H9 (cell line): Measurements from ENCODE around the gene KIF26B. TPM values are rescaled to one million over a fixed set of nuclear protein-coding genes. Genes with fewer than 3 reads are reported as not detected.

Experiments used
- DNase-seq: peaks from one replicate; pipeline ENCODE4 v3.0.0-alpha.2; 2017
- H2AFZ ChIP-seq: one replicate; pipeline ENCODE4 v1.6.1; 2013; ENCODE audit warnings: mild to moderate bottlenecking, low read length, control low read depth, moderate library complexity
- H2AK5ac ChIP-seq: 2 replicates; pipeline ENCODE4 v1.6.1; 2013; ENCODE audit warnings: low read length, control low read depth, mixed read lengths; ENCODE audit not compliant: insufficient read length
- H2BK120ac ChIP-seq: one replicate; pipeline ENCODE4 v1.6.1; 2013; ENCODE audit warnings: low read depth, mild to moderate bottlenecking, low read length, control low read depth, inconsistent platforms; ENCODE audit not compliant: poor library complexity, severe bottlenecking
- H2BK12ac ChIP-seq: 2 replicates; pipeline ENCODE4 v1.6.1; 2013; ENCODE audit warnings: low read length, control low read depth, mixed read lengths, low read depth; ENCODE audit not compliant: insufficient read length
- H2BK15ac ChIP-seq: 2 replicates; pipeline ENCODE4 v1.6.1; 2013; ENCODE audit warnings: low read depth, low read length, control low read depth
- H2BK20ac ChIP-seq: one replicate; pipeline ENCODE4 v1.6.1; 2013; ENCODE audit warnings: low read depth, mild to moderate bottlenecking, low read length, control low read depth, inconsistent platforms; ENCODE audit not compliant: poor library complexity, severe bottlenecking
- H2BK5ac ChIP-seq: 2 replicates; pipeline ENCODE4 v1.6.1; 2013; ENCODE audit warnings: low read length, control low read depth, mixed read lengths; ENCODE audit not compliant: insufficient read length
- H3K14ac ChIP-seq: 2 replicates; pipeline ENCODE4 v1.6.1; 2013; ENCODE audit warnings: low read length, control low read depth; ENCODE audit not compliant: insufficient read depth
- H3K18ac ChIP-seq: 2 replicates; pipeline ENCODE4 v1.6.1; 2013; ENCODE audit warnings: low read depth, mild to moderate bottlenecking, mixed read lengths, low read length, control low read depth; ENCODE audit not compliant: insufficient read length
- H3K23ac ChIP-seq: 2 replicates; pipeline ENCODE4 v1.6.1; 2013; ENCODE audit warnings: low read length, control low read depth, mixed read lengths, low read depth; ENCODE audit not compliant: insufficient read length
- H3K23me2 ChIP-seq: 2 replicates; pipeline ENCODE4 v1.6.1; 2013; ENCODE audit warnings: low read depth, mild to moderate bottlenecking, mixed read lengths, low read length, control low read depth; ENCODE audit not compliant: insufficient read length, poor library complexity, severe bottlenecking
- H3K27ac ChIP-seq: 2 replicates; pipeline ENCODE4 v1.5.1; 2013; ENCODE audit warnings: low read length, control low read depth, mixed read lengths, low read depth; ENCODE audit not compliant: insufficient read length
- H3K27me3 ChIP-seq: 2 replicates; pipeline ENCODE4 v1.6.1; 2013; ENCODE audit warnings: low read length, control low read depth, inconsistent platforms; ENCODE audit not compliant: insufficient read depth
- H3K4ac ChIP-seq: 2 replicates; pipeline ENCODE4 v1.6.1; 2013; ENCODE audit warnings: low read depth, mild to moderate bottlenecking, control low read depth, inconsistent platforms, low read length, moderate library complexity
- H3K4me1 ChIP-seq: 2 replicates; pipeline ENCODE4 v1.6.1; 2013; ENCODE audit warnings: low read length, control low read depth, inconsistent platforms; ENCODE audit not compliant: insufficient read depth
- H3K4me2 ChIP-seq: 2 replicates; pipeline ENCODE4 v1.6.1; 2013; ENCODE audit warnings: low read length, control low read depth, mixed read lengths; ENCODE audit not compliant: insufficient read length, insufficient read depth
- H3K56ac ChIP-seq: 2 replicates; pipeline ENCODE4 v1.6.1; 2013; ENCODE audit warnings: low read depth, mild to moderate bottlenecking, mixed read lengths, low read length, control low read depth; ENCODE audit not compliant: insufficient read length
- H3K79me1 ChIP-seq: 2 replicates; pipeline ENCODE4 v1.6.1; 2013; ENCODE audit warnings: low read depth, mild to moderate bottlenecking, moderate library complexity, low read length, control low read depth, inconsistent platforms; ENCODE audit not compliant: insufficient read depth, poor library complexity, severe bottlenecking
- H3K79me2 ChIP-seq: 2 replicates; pipeline ENCODE4 v1.6.1; 2013; ENCODE audit warnings: low read length, control low read depth, inconsistent platforms; ENCODE audit not compliant: insufficient read depth
- H3K9ac ChIP-seq: 2 replicates; pipeline ENCODE4 v1.6.1; 2013; ENCODE audit warnings: low read length, control low read depth, mixed read lengths; ENCODE audit not compliant: insufficient read length; ENCODE audit errors: extremely low read depth
- H3K9me3 ChIP-seq: one replicate; pipeline ENCODE4 v1.6.1; 2013; ENCODE audit warnings: low read depth, low read length, inconsistent platforms; ENCODE audit not compliant: control insufficient read depth
- H3T11ph ChIP-seq: one replicate; pipeline ENCODE4 v1.6.1; 2013; ENCODE audit warnings: mild to moderate bottlenecking, low read length, control low read depth, inconsistent platforms
- H4K20me1 ChIP-seq: one replicate; pipeline ENCODE4 v1.6.1; 2013; ENCODE audit not compliant: control insufficient read depth, insufficient read length, insufficient read depth
- H4K5ac ChIP-seq: 2 replicates; pipeline ENCODE4 v1.6.1; 2013; ENCODE audit warnings: low read depth, mild to moderate bottlenecking, mixed read lengths, low read length, control low read depth; ENCODE audit not compliant: insufficient read length
- H4K8ac ChIP-seq: replicated peaks from 2 replicates; pipeline ENCODE4 v1.6.1; 2013; ENCODE audit warnings: low read length, control low read depth, mixed read lengths, low read depth; ENCODE audit not compliant: insufficient read length
- H4K91ac ChIP-seq: 2 replicates; pipeline ENCODE4 v1.6.1; 2013; ENCODE audit warnings: low read depth, mild to moderate bottlenecking, moderate library complexity, mixed read lengths, low read length, control low read depth; ENCODE audit not compliant: insufficient read length
- H3K27ac Mint-ChIP-seq, 3 experiments: 2 replicates in 2 of 3; 3 replicates in 1 of 3; pipeline ENCODE4 v1.8.0; 2020 to 2021; ENCODE audit warnings: mixed read lengths in 3 of 3, mild to moderate bottlenecking in 1 of 3, moderate library complexity in 1 of 3
- H3K27me3 Mint-ChIP-seq: 2 replicates; pipeline ENCODE4 v1.8.0; 2021; ENCODE audit warnings: low read depth, mild to moderate bottlenecking, moderate library complexity, mixed read lengths
- H3K36me3 Mint-ChIP-seq, 3 experiments: 2 replicates in 2 of 3; 3 replicates in 1 of 3; pipeline ENCODE4 v1.8.0; 2020 to 2021; ENCODE audit warnings: low read depth in 3 of 3, mixed read lengths in 3 of 3; ENCODE audit not compliant: insufficient read depth in 1 of 3
- H3K4me1 Mint-ChIP-seq, 2 experiments: 2 replicates each; pipeline ENCODE4 v1.8.0; 2020; ENCODE audit warnings: mixed read lengths in 2 of 2
- H3K4me3 Mint-ChIP-seq, 2 experiments: 2 replicates in 1 of 2; 3 replicates in 1 of 2; pipeline ENCODE4 v1.8.0; 2020 to 2021; ENCODE audit warnings: mild to moderate bottlenecking in 2 of 2, mixed read lengths in 2 of 2, moderate library complexity in 1 of 2
- H3K9me3 Mint-ChIP-seq, 2 experiments: 2 replicates in 1 of 2; 3 replicates in 1 of 2; pipeline ENCODE4 v1.8.0; 2020; ENCODE audit warnings: mild to moderate bottlenecking in 2 of 2, mixed read lengths in 2 of 2, moderate library complexity in 1 of 2
- WGBS: extraction: QIAGEN DNeasy Blood & Tissue Kit; methylation state at CpG from one replicate; pipeline ENCODE4 v1.1.7; 2013; ENCODE audit warnings: missing lambda C conversion rate, low lambda C conversion rate, mixed read lengths; ENCODE audit not compliant: insufficient read length; ENCODE audit errors: extremely low coverage; 5-methylcytosine and 5-hydroxymethylcytosine counted together
- total RNA-seq: library from RNA; stranded (reverse); gene quantifications from 2 replicates; pipeline ENCODE4 v1.2.1, GENCODE V29; 2021
- TF ChIP-seq, protein P1 (sequence below): fragments of 200-600 bp; sonication (generic); conservative IDR thresholded peaks from 3 replicates; pipeline ENCODE4 v1.8.0; 2021; ENCODE audit warnings: antibody characterized with exemption, mild to moderate bottlenecking

Gene KIF26B
- total RNA-seq, 1 experiment from 2014 or later = 0.13 TPM

DNA sequence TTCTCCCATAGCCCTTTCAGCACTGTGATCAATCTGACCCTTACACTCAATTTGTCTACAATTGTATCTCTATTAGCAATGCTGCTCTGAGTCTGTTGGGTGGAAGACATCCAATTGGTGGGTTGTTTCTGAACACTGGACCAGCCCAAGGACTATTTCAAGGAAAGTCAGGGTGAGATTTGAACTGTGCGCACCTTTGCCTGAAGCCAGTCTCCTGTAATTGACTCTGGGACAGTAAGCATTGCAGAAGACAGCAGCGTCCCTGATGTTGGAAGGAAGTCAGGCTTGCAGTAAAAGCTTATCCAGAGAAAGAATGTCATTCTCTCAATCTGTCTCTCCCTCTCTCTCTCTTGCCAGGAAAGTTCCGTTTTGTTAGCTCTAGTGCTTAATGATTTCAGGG is 233.9 kb downstream of the KIF26B start:
- H2BK120ac ChIP-seq = no peak overlapping the region
- no peak overlapping the region for H3K4ac ChIP-seq
- Mint-ChIP-seq H3K36me3 (no peaks in the 10 kb centered on the region), H3K27me3 (peaks cover 7% of the 10 kb centered on the region), H3K4me3 (no peak overlapping the region), H3K4me1 (peaks cover 9% of the 10 kb centered on the region in 2 experiments; a peak in 3 of 4 replicates), H3K9me3 (no peaks in the 10 kb centered on the region; a peak in 1 of 5 replicates), H3K27ac (no peak overlapping the region)
- H3K9ac ChIP-seq = no peak overlapping the region
- no peak overlapping the region for H2AK5ac ChIP-seq
- TF ChIP-seq, protein P1, sequence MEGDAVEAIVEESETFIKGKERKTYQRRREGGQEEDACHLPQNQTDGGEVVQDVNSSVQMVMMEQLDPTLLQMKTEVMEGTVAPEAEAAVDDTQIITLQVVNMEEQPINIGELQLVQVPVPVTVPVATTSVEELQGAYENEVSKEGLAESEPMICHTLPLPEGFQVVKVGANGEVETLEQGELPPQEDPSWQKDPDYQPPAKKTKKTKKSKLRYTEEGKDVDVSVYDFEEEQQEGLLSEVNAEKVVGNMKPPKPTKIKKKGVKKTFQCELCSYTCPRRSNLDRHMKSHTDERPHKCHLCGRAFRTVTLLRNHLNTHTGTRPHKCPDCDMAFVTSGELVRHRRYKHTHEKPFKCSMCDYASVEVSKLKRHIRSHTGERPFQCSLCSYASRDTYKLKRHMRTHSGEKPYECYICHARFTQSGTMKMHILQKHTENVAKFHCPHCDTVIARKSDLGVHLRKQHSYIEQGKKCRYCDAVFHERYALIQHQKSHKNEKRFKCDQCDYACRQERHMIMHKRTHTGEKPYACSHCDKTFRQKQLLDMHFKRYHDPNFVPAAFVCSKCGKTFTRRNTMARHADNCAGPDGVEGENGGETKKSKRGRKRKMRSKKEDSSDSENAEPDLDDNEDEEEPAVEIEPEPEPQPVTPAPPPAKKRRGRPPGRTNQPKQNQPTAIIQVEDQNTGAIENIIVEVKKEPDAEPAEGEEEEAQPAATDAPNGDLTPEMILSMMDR = no peak
- no peaks in the 10 kb centered on the region for H3K9me3 ChIP-seq
- no peaks in the 10 kb centered on the region for H3K23me2 ChIP-seq
- no peak overlapping the region for H3K18ac ChIP-seq
- WGBS = no CpG with 5 or more reads among the region's 3 CpGs
- no peak overlapping the region for H3K23ac ChIP-seq
- no peak overlapping the region for H2BK15ac ChIP-seq
- H2AFZ ChIP-seq = no peak overlapping the region
- no peaks in the 10 kb centered on the region for H3K27me3 ChIP-seq
- no peak overlapping the region for H4K91ac ChIP-seq
- no peak overlapping the region for H3K56ac ChIP-seq
- no peak overlapping the region for H2BK12ac ChIP-seq
- no peak overlapping the region for H3K4me2 ChIP-seq
- no peaks in the 10 kb centered on the region for H3K79me1 ChIP-seq
- H3K27ac ChIP-seq = no peak overlapping the region
- H4K20me1 ChIP-seq = no peaks in the 10 kb centered on the region
- H2BK5ac ChIP-seq = no peak overlapping the region
- no peak overlapping the region for H3T11ph ChIP-seq
- no peak overlapping the region for H3K14ac ChIP-seq
- DNase-seq = no peak
- no peak overlapping the region for H4K5ac ChIP-seq
- peaks cover 3% of the 10 kb centered on the region; the same call in 1 of the 2 replicates for H3K4me1 ChIP-seq
- H3K79me2 ChIP-seq = no peaks in the 10 kb centered on the region
- no peak overlapping the region for H4K8ac ChIP-seq
- no peak overlapping the region for H2BK20ac ChIP-seq
